Panc1 (cell line): ENCODE results near the gene GTF2H1.

Experiments used
- POLR2AphosphoS5 ChIP-seq: IDR thresholded peaks from 2 replicates; pipeline ENCODE4 v1.6.1; 2012; ENCODE audit warnings: mild to moderate bottlenecking, low read depth, low read length, moderate library complexity
- SIN3A ChIP-seq: IDR thresholded peaks from 2 replicates; pipeline ENCODE4 v1.6.1; 2012; ENCODE audit warnings: low read depth, mild to moderate bottlenecking, low read length, moderate library complexity, borderline replicate concordance; ENCODE audit not compliant: insufficient read depth
- TCF7L2 ChIP-seq: IDR thresholded peaks from 2 replicates; pipeline ENCODE4 v1.6.1; 2011; ENCODE audit warnings: mild to moderate bottlenecking, low read depth, low read length, inconsistent platforms
- TF ChIP-seq, protein P1 (sequence below): fragments of 450-650 bp; IDR thresholded peaks from 2 replicates; pipeline ENCODE4 v1.5.1; 2017; ENCODE audit warnings: mild to moderate bottlenecking
- TF ChIP-seq, protein P2 (sequence below), 2 experiments: IDR thresholded peaks; 2 replicates each; pipeline ENCODE4 v1.6.1; 2011 to 2012; ENCODE audit warnings: low read depth in 2 of 2, control low read depth in 1 of 2, low read length in 1 of 2, mild to moderate bottlenecking in 1 of 2, moderate library complexity in 1 of 2; ENCODE audit not compliant: insufficient read depth in 1 of 2

DNA sequence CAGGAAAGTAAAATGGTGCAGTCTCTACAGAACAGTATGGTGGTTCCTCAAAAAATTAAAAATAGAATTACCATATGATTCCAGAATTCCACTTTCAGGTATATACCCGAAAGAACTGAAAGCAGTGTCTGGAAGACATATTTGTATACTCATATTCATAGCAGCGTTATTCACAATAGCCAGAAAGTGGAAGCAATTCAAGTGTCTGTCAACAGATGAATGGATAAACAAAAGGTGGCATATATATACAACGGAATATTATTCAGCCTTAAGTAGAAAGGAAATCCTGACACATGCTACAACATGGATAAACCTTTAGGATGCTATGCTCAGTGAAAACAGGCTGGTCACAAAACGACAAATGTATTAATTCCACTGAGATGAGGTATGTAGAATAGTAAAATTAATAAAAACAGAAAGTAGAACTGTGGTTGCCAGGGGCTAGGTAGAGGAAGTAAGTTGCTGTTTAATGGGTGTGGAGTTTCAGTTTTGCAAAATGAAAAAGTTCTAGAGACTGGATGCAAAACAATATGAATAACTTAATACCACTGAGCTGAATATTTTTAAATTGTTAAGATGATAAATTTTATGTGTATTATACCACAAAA lies 41.8 kb upstream of the GTF2H1 start:
- TF ChIP-seq, protein P1, sequence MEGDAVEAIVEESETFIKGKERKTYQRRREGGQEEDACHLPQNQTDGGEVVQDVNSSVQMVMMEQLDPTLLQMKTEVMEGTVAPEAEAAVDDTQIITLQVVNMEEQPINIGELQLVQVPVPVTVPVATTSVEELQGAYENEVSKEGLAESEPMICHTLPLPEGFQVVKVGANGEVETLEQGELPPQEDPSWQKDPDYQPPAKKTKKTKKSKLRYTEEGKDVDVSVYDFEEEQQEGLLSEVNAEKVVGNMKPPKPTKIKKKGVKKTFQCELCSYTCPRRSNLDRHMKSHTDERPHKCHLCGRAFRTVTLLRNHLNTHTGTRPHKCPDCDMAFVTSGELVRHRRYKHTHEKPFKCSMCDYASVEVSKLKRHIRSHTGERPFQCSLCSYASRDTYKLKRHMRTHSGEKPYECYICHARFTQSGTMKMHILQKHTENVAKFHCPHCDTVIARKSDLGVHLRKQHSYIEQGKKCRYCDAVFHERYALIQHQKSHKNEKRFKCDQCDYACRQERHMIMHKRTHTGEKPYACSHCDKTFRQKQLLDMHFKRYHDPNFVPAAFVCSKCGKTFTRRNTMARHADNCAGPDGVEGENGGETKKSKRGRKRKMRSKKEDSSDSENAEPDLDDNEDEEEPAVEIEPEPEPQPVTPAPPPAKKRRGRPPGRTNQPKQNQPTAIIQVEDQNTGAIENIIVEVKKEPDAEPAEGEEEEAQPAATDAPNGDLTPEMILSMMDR, result no peak
- TF ChIP-seq POLR2AphosphoS5, result no peak
- TF ChIP-seq, protein P2, sequence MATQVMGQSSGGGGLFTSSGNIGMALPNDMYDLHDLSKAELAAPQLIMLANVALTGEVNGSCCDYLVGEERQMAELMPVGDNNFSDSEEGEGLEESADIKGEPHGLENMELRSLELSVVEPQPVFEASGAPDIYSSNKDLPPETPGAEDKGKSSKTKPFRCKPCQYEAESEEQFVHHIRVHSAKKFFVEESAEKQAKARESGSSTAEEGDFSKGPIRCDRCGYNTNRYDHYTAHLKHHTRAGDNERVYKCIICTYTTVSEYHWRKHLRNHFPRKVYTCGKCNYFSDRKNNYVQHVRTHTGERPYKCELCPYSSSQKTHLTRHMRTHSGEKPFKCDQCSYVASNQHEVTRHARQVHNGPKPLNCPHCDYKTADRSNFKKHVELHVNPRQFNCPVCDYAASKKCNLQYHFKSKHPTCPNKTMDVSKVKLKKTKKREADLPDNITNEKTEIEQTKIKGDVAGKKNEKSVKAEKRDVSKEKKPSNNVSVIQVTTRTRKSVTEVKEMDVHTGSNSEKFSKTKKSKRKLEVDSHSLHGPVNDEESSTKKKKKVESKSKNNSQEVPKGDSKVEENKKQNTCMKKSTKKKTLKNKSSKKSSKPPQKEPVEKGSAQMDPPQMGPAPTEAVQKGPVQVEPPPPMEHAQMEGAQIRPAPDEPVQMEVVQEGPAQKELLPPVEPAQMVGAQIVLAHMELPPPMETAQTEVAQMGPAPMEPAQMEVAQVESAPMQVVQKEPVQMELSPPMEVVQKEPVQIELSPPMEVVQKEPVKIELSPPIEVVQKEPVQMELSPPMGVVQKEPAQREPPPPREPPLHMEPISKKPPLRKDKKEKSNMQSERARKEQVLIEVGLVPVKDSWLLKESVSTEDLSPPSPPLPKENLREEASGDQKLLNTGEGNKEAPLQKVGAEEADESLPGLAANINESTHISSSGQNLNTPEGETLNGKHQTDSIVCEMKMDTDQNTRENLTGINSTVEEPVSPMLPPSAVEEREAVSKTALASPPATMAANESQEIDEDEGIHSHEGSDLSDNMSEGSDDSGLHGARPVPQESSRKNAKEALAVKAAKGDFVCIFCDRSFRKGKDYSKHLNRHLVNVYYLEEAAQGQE (IDR thresholded peaks at IDR 0.05; ENCODE audit: insufficient read depth in 1 of 2, low read depth in 2 of 2, low read length in 1 of 2), result no peak
- no peak for TF ChIP-seq TCF7L2
- TF ChIP-seq SIN3A, result no peak
